Prostate gland (tissue), 2 donors: ENCODE results near the gene CYSRT1. TPM values are rescaled to one million over a fixed set of nuclear protein-coding genes. Genes with fewer than 3 reads are reported as not detected.

Experiments
- DNase-seq: peaks from one replicate; pipeline ENCODE4 v3.0.0-alpha.2; 2019; ENCODE audit warnings: low spot score
- H3K27ac ChIP-seq, 2 donors: fragments of 200-600 bp; sonication (generic); 2 replicates each; pipeline ENCODE4 v1.5.1; 2017 to 2019
- H3K27me3 ChIP-seq: fragments of 200-600 bp; sonication (generic); replicated peaks from 2 replicates; pipeline ENCODE4 v1.5.1; 2019; ENCODE audit not compliant: insufficient read depth
- H3K36me3 ChIP-seq, 2 donors: fragments of 200-600 bp; sonication (generic); 1 replicate in 1 of 2; 2 replicates in 1 of 2; pipeline versions ENCODE4 v1.5.1 to v1.8.1; 2017 to 2019
- H3K4me1 ChIP-seq: fragments of 200-600 bp; sonication (generic); replicated peaks from 2 replicates; pipeline ENCODE4 v1.5.1; 2019
- H3K4me3 ChIP-seq, 2 donors: fragments of 200-600 bp; sonication (generic); 2 replicates each; pipeline ENCODE4 v1.5.1; 2017 to 2019
- H3K9me3 ChIP-seq: fragments of 200-600 bp; sonication (generic); 2 replicates; pipeline ENCODE4 v1.5.1; 2017
- POLR2A ChIP-seq: fragments of 450-650 bp; IDR thresholded peaks from one replicate; pipeline ENCODE4 v1.6.1; 2016; ENCODE audit warnings: antibody characterized with exemption, mild to moderate bottlenecking
- POLR2AphosphoS5 ChIP-seq: sonication (generic); formaldehyde crosslinking; IDR thresholded peaks from one replicate; pipeline ENCODE4 v1.6.1; 2017; ENCODE audit warnings: antibody characterized with exemption
- WGBS: methylation state at CpG from one replicate; pipeline ENCODE4 v1.1.5; 2018; 5-methylcytosine and 5-hydroxymethylcytosine counted together
- intact Hi-C: fragments of 100-400 bp; cut with DNase I; formaldehyde crosslinking; loops from one replicate; pipeline ENCODE4 v1.14.2; 2022
- total RNA-seq, 2 donors: library from RNA; depleted of rRNA; stranded (reverse); fragments of >200 nt; gene quantifications; one replicate each; pipeline ENCODE4 v1.1.0, GENCODE V29; 2016
- TF ChIP-seq, protein P1 (sequence below), 4 experiments: fragments of 200-600 bp in 2 of 4; fragments of 450-650 bp in 2 of 4; sonication (generic) in 2 of 4; IDR thresholded peaks; 1 replicate in 3 of 4; 2 replicates in 1 of 4; pipeline ENCODE4 v1.5.1; 2016 to 2019; ENCODE audit warnings: antibody characterized with exemption in 4 of 4, mild to moderate bottlenecking in 2 of 4, moderate library complexity in 2 of 4

The CYSRT1 gene
- total RNA-seq, 2 donors from 2014 or later, result 2.7 to 4.9 TPM

DNA sequence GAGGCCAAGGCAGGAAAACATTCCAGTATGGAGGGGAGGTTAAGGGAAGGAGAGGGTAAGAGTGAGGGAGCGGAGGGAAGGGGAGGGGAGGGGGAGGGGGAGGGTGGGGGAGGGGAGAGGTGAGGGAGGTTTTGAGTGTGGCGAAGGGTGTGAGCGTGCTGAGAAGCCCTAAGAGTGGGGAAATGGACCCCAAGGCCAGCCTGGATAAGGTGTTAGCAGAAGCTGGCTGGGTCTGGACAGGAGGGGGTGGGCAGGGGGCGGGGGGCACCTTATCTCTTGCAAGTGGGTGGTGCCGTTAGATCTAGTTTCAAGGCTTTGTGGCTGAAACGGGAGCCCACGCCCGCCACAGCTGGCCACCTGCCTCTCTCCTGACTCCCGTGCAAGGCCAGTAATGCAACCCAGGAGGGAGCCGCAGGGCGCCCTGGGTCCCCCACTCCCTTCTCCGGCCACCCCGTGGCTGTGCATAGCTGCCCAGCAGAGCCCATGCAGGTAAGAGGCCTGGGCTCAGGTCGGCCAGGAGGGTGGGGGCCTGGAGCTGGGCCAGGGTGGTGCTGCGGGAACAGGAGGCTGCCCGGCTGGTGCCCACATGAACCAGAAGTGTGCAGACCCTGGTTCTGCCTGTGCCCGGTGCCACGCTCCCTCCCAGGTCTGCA lies 3.0 kb downstream of the CYSRT1 start:
- H3K27me3 ChIP-seq, result peaks cover 4% of the 10 kb centered on the region
- H3K4me3 ChIP-seq, result no peak overlapping the region
- TF ChIP-seq, protein P1, sequence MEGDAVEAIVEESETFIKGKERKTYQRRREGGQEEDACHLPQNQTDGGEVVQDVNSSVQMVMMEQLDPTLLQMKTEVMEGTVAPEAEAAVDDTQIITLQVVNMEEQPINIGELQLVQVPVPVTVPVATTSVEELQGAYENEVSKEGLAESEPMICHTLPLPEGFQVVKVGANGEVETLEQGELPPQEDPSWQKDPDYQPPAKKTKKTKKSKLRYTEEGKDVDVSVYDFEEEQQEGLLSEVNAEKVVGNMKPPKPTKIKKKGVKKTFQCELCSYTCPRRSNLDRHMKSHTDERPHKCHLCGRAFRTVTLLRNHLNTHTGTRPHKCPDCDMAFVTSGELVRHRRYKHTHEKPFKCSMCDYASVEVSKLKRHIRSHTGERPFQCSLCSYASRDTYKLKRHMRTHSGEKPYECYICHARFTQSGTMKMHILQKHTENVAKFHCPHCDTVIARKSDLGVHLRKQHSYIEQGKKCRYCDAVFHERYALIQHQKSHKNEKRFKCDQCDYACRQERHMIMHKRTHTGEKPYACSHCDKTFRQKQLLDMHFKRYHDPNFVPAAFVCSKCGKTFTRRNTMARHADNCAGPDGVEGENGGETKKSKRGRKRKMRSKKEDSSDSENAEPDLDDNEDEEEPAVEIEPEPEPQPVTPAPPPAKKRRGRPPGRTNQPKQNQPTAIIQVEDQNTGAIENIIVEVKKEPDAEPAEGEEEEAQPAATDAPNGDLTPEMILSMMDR (IDR thresholded peaks at IDR 0.05), result no peak
- TF ChIP-seq POLR2A (no peak), POLR2AphosphoS5 (no peak)

DNA sequence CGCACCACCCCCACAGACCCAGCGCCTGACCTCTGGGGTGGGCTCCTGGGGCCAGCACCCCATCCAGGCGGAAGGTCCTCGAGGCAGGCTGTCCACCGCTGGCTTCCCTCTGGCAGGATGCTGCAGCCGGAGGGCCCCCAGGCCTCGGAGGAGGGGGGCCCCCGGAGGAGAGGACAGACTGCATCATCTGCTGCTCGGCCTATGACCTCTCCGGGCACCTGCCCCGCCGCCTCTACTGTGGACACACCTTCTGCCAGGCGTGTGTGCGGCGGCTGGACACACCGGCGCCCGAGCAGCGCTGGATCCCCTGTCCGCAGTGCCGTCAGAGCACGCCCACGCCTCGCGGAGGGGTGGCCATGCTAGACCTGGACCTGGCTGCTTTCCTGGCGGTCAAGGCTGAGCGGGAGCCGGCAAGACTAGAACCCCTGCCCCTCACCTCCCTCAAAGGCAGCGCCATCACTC lies 3.6 kb downstream of the CYSRT1 start:
- H3K9me3 ChIP-seq, result no peaks in the 10 kb centered on the region
- DNase-seq, result no peak
- no peak overlapping the region for H3K4me3 ChIP-seq
- H3K4me1 ChIP-seq, result peaks cover 4% of the 10 kb centered on the region
- WGBS, result 60% methylated on average over 21 of the region's 29 CpGs
- TF ChIP-seq, protein P1 (IDR thresholded peaks at IDR 0.05), result no peak
- no peaks in the 10 kb centered on the region for H3K36me3 ChIP-seq
- peaks cover 4% of the 10 kb centered on the region for H3K27me3 ChIP-seq
- intact Hi-C loops, result loop anchor here (5.0 kb wide), 1 partner anchor 111 kb away; no protein-coding TSS in a partner anchor
- H3K27ac ChIP-seq, result no peak overlapping the region

More for the DNA sequence above, 3.0 kb downstream of the CYSRT1 start:
- Histone ChIP-seq H3K4me1 (peaks cover 4% of the 10 kb centered on the region), H3K9me3 (no peaks in the 10 kb centered on the region), H3K27ac (no peak overlapping the region), H3K36me3 (no peaks in the 10 kb centered on the region)
- DNase-seq, result no peak
- 37% methylated on average over 18 of the region's 18 CpGs for WGBS
- intact Hi-C loops, result loop anchor here (5.0 kb wide), 1 partner anchor 111 kb away; no protein-coding TSS in a partner anchor

DNA sequence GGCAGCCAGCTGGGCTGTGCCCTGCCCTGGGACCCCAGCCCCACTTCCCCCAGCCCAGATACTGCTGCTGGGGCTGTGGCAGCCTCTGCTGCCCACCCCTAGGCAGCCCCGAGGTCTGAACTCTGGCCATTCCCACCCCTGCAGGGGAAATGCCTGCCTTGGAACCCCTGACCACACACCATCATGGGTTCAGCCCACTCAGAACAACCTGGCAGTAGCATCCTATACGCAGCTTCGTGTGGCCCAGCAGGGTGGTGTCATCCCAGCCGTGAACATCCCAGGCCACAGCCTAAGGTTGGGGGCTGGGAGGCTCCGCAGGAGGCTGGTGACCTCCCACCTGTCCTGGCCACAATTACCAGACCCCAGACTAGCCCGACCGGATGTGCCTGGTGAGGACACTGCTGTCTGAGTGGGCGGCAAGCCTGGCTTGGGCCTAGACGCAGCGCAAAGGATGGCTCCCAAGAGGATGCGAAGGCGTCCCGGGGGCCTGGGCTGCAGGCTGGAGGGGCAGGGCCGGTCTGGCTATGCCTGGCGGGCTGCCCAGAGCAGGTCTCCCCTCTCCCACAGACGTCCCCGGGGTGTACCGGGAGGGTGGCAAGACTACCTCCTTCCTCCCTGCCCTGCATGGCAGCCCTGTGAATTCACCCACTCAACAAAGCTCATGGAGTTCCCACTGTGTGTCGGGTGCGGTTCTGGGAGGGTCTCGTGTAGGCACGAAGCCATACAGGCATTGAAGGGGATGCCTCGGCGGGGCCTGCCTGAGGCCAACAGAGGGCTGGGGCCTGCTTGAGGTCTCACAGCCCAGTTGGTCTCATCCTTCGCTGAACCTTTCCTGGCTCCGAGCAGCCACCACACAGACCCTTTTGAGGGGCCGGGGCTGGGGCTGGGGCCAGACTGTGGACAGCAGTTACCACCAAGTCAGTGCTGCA lies 4.3 kb downstream of the CYSRT1 start:
- TF ChIP-seq POLR2AphosphoS5, result no peak
- no peaks in the 10 kb centered on the region for H3K36me3 ChIP-seq
- no peaks in the 10 kb centered on the region for H3K9me3 ChIP-seq
- H3K4me3 ChIP-seq, result no peak overlapping the region
- no peak overlapping the region for H3K27ac ChIP-seq
- peaks cover 4% of the 10 kb centered on the region for H3K4me1 ChIP-seq
- peaks cover 4% of the 10 kb centered on the region for H3K27me3 ChIP-seq
- DNase-seq, result no peak
- WGBS, result 49% methylated on average over 21 of the region's 27 CpGs
- intact Hi-C loops, result loop anchor here (5.0 kb wide), 1 partner anchor 112 kb away; no protein-coding TSS in a partner anchor

DNA sequence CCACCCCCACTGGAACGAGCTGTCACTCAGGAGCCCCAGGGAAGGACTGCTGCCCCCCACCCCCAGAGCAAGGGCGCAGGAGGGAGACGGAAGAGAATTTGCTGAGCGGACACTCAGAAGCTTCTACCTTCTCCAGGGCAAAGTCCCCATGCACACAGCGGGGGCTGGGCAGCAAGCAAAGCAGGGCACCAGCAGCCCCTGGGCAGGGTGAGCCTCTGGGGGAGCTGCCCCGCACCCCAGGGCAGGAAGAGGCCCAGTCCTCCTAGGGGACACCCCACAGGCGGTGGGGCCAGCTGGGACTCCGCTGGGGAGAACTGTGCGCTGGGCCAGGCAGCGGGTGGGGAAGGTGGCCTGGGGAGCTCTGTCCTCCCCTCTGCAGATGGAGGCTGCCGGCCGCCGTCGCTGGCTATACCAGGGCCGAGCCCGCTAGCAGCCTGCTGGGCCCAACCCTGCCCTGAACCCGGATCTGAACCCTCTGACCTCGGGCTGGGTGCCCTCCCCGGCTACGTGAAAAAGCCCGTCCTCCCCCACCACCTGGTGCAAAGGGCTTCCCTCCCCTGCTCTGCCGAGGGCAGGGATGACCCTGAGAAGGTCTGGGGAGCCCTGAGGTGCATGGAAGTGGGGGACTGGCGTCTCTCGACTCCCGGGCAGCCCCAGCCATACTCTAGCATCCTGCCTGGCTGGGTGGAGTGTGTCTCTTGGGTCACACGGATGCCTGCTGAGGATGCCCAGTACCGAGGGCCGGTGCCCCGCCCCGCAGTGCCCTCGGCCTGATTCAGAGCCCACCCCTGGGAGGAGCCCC lies 5.1 kb downstream of the CYSRT1 start:
- DNase-seq, result no peak
- peaks cover 4% of the 10 kb centered on the region for H3K4me1 ChIP-seq
- H3K9me3 ChIP-seq, result no peaks in the 10 kb centered on the region
- no peak overlapping the region for H3K4me3 ChIP-seq
- H3K27me3 ChIP-seq, result peaks cover 4% of the 10 kb centered on the region
- no peaks in the 10 kb centered on the region for H3K36me3 ChIP-seq
- intact Hi-C loops, result loop anchor here (5.0 kb wide), 1 partner anchor 113 kb away; no protein-coding TSS in a partner anchor
- 64% methylated on average over 23 of the region's 31 CpGs for WGBS
- TF ChIP-seq, protein P1 (IDR thresholded peaks at IDR 0.05), result no peak
- TF ChIP-seq POLR2A (no peak), POLR2AphosphoS5 (no peak)
- no peak overlapping the region for H3K27ac ChIP-seq
